Fibroblast of the aortic adventitia (primary cell): Measurements from ENCODE around the gene PBX1. TPM values are rescaled to one million over a fixed set of nuclear protein-coding genes. Genes with fewer than 3 reads are reported as not detected.

Experiments used
- DNase-seq: peaks from one replicate; pipeline ENCODE4 v3.0.0-alpha.2; 2010; ENCODE audit warnings: low read depth
- H3K4me3 ChIP-seq: 2 replicates; pipeline ENCODE4 v1.5.1; 2011; ENCODE audit warnings: low read depth, mild to moderate bottlenecking, control low read depth, low read length, moderate library complexity
- total RNA-seq: library from RNA; depleted of rRNA; stranded (reverse); fragments of >200 nt; gene quantifications from 2 replicates; pipeline ENCODE4 v1.2.3, GENCODE V29; 2012; ENCODE audit warnings: low replicate concordance
- TF ChIP-seq, protein P1 (sequence below): IDR thresholded peaks from 2 replicates; pipeline ENCODE4 v1.5.1; 2011; ENCODE audit warnings: mild to moderate bottlenecking, low read length, control low read depth, inconsistent platforms; ENCODE audit not compliant: insufficient read depth

PBX1 gene
- total RNA-seq, 1 donor = 95.6 TPM

DNA sequence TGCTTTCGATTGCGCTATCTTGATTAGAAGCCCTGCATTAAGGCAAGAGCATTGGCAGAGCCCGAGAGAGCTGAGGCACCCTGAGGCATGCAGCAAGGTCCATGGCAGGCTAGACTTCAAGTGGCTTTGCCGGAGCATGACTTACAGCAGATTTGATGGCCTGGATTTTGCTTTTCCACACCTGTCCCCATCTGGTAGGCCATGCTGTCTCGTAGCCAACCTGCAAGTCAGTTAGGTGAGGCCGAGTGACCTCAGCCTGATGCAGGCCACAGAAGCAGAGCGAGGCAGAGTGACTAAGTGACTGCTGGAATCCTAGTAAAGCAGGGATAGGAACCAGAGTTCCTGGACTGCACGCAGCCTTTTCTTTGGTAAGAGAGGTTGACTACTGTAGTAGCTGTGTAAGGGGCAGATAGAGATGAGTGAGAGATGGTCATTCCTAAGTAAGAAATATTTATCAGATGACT is 148.9 kb downstream of the PBX1 start:
- TF ChIP-seq, protein P1, sequence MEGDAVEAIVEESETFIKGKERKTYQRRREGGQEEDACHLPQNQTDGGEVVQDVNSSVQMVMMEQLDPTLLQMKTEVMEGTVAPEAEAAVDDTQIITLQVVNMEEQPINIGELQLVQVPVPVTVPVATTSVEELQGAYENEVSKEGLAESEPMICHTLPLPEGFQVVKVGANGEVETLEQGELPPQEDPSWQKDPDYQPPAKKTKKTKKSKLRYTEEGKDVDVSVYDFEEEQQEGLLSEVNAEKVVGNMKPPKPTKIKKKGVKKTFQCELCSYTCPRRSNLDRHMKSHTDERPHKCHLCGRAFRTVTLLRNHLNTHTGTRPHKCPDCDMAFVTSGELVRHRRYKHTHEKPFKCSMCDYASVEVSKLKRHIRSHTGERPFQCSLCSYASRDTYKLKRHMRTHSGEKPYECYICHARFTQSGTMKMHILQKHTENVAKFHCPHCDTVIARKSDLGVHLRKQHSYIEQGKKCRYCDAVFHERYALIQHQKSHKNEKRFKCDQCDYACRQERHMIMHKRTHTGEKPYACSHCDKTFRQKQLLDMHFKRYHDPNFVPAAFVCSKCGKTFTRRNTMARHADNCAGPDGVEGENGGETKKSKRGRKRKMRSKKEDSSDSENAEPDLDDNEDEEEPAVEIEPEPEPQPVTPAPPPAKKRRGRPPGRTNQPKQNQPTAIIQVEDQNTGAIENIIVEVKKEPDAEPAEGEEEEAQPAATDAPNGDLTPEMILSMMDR = no peak
- DNase-seq = peak; percentile 79

DNA sequence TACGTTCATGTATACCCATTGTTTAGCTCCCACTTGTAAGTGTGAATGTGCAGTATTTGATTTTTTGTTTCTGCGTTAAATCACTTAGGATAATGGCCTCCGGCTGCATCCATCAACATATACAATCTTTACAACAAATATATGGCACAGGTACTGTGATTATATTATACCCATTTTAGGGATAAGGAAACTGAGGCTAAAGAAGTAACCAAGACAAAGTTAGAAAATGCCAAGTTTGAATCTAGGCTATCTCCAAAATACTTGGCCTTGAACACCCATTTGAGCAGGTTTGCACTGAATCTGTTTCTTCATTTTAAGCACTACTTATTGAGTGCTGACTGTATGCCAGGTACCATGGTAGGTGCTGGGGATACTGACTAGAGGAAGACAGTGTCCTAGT is 149.6 kb downstream of the PBX1 start:
- no peak for DNase-seq
- no peak overlapping the region for H3K4me3 ChIP-seq
- TF ChIP-seq, protein P1 = no peak

More for the DNA sequence above, 148.9 kb downstream of the PBX1 start:
- peak overlapping the region; percentile 18 for H3K4me3 ChIP-seq

DNA sequence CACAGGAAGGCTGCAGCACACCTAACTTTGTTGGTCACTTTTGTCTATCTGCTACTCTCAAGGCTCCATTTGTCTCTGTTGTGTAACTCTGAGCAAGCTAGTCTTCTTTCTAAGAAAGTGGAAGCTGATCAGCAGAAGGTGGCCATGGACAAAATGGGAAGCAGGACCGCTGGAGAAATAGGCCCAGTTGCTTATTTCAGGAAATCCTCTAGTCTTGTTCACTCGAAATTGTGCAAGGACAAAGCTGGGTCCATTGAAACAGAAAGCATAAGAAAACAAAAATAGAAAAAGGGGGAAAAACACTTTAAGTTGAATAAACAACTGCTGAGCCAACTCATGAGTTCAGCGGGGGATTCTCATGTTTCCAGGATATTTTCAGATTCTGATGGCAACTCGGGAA is 150.1 kb downstream of the PBX1 start:
- TF ChIP-seq, protein P1 = no peak
- H3K4me3 ChIP-seq = no peak overlapping the region
- no peak for DNase-seq

DNA sequence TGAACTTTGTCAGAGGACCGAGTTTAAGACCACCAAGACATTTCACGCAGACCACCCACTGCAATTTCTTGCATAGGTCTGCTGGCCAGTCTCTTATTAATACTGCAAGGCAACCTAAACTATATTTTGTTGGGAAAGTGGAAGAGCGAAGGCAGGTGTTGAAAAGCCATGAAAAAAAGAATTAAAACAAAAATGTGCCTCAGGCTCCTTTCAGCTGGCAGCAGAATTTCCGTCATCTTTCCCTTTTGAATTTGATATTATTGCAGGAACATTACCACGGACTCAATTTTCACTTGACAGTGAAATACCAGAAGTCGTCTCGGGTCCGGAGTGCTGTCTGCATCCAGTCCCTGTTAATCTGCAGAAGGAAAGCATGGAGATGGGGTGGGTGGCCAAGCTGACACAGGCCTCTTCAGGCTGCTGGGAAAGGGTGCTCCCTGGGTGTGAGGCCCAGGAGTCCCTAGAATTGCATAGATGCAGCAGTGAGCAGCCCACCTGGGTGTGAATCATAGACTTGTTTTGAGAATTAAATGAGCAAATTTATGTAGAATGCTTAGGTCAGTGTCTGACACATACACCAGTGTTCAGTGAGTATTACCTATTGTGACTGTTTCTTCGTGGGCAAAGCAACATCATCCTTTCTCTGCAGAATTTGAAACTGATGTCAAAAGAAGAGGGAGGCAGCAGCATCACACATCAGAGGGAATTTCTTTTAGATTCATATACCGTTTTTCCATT is 150.7 kb downstream of the PBX1 start:
- H3K4me3 ChIP-seq = no peak overlapping the region
- no peak for DNase-seq
- TF ChIP-seq, protein P1 = no peak

DNA sequence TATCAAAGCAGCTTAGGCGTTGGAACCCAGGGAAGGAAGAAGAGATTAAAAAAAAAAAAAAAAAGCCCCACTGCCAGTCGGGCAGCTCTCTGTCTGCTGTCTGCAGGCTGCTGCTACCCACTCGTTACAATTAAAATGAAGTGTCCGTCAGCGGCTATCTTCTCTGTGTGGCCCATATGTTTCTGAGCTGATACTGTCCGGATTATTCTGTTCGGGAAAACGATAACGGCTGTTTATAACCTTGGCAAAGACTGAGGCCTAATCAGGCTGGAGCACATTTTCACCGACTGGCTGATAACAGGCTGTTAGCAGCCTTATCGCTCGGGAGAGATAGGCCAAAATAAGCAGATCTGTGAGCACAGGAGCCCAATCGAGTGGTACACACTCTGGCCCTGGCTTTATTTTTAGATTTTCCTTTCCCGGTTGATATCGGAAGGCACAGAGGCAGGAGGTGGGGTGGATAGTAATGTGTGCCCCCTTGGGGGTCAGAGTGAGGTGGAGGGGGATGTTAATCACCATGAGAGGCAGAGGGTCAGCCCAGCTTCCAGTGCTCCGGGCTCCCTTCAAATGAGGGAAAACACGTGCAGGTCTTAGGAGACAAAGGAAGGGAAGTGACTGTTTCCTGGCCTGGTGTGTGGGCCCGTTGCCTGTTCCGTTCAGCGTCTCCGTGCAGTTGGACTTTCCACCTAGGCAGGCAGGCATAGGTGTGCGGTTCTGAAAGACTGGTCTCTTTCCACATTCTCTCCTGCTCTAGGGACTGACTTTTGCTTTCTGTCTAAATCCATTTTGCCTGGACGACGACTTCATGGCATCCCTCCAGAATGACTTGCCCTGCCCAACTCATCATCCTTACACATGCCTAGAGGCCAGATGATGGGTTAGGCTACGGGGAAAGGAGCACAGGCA is 153.4 kb downstream of the PBX1 start:
- TF ChIP-seq, protein P1 = no peak
- peak; percentile 59 for DNase-seq
- H3K4me3 ChIP-seq = no peak overlapping the region

DNA sequence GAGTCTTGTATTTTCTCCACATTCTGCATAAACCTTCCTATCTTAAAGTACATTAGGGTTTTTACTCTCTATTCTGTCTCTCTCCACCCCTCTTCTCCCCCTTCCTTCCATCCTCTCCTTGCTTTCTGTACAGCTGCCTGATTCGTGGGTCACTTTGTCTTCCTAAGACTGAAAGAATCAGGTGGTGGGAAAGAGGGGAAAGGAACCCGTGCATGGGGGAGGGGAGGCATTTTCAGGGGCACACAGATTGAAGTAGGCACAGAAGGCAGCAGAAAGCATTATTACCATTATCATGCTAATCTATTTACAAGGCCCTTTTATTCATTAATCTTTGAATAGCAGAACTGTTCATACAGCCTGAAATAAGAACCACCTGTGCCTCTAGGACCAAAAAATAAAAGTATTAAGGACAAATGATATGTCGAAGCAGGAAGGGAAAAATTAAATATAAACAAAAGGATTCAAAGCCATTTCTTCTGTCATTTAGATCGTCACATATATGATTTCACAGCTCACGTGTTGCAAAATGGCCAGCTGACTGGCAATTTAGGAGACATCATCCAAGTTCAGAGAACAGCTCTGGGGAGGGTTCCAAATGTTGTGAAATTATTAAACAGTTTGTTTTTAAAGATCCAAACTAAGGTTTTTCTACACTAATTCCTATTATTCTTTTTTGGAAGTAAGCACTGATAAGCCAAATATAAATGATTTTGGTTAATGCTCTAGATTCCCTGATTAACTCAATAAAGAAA is 154.6 kb downstream of the PBX1 start:
- H3K4me3 ChIP-seq = no peak overlapping the region
- DNase-seq = peak; percentile 66

More for the DNA sequence above, 154.6 kb downstream of the PBX1 start:
- TF ChIP-seq, protein P1 = no peak
